B cell (primary cell): ENCODE results near the gene TADA3.

ENCODE experiments used
- EZH2 ChIP-seq: IDR thresholded peaks from 2 replicates; pipeline ENCODE4 v1.6.1; 2012; ENCODE audit warnings: borderline replicate concordance, low read depth, mild to moderate bottlenecking, moderate library complexity, low read length; ENCODE audit not compliant: insufficient read depth, poor library complexity, severe bottlenecking
- TF ChIP-seq, protein P1 (sequence below): fragments of 200-600 bp; IDR thresholded peaks from one replicate; pipeline ENCODE4 v1.8.0; 2022; ENCODE audit warnings: antibody characterized with exemption, mild to moderate bottlenecking

DNA sequence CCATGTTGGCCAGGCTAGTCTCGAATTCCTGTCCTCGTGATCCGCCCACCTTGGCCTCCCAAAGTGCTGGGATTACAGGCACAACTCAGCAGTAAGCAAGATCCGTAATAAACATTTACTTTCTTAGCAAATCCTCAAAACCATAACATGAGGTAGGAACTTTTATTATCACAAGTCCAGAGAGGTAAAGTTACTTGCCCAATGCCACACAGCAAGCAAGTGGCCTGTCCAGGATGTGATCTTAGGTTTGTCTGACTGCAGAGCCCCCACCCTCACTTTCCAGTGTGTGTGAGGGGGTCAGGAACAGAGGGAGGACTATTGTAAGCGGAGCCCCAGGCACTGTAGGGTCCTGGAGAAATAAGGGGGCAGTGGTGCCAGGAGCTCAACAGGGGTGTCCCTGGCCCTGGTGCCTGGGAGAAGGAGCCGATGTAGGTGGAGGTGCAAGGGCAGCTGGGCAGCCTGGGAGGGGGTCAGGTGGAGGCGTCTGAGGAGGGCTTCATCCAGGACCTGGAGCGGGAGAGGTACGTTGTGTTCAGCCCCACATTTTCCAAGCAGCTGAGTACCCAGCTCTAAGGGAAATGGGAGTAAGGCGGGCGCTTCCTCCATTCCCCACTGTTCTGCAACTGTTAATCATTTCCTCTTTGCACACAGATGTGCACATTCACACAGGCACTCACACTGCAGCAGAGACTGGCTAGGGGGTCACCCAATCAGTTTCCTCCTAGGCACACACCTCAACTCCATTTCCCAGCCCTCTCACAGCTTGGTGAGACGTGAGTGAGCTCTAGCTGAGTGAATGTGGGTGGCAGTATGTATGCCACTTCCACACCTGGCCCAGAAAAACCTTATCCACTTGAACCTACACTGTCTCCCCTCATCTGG is 45.7 kb upstream of the TADA3 start:
- TF ChIP-seq, protein P1, sequence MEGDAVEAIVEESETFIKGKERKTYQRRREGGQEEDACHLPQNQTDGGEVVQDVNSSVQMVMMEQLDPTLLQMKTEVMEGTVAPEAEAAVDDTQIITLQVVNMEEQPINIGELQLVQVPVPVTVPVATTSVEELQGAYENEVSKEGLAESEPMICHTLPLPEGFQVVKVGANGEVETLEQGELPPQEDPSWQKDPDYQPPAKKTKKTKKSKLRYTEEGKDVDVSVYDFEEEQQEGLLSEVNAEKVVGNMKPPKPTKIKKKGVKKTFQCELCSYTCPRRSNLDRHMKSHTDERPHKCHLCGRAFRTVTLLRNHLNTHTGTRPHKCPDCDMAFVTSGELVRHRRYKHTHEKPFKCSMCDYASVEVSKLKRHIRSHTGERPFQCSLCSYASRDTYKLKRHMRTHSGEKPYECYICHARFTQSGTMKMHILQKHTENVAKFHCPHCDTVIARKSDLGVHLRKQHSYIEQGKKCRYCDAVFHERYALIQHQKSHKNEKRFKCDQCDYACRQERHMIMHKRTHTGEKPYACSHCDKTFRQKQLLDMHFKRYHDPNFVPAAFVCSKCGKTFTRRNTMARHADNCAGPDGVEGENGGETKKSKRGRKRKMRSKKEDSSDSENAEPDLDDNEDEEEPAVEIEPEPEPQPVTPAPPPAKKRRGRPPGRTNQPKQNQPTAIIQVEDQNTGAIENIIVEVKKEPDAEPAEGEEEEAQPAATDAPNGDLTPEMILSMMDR = no peak
- no peak for TF ChIP-seq EZH2
